Measurements from ENCODE around the gene CEP72.

DNA sequence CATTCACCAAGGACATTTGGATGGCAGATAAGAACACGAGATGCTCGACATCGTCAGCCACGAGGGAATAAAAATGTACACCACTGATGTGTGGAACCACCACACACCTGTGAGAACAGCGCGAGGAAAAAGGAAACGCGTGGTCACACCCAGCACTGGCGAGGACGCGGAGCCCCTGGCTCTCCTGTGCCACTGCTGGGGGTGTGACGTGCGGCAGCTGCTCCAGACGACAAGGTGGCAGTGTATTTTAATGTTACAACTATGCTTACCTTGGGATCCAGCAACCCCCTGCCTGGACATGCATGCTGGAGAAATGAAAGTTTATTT lies 13.6 kb upstream of the CEP72 start:
- TF ChIP-seq, protein P1, sequence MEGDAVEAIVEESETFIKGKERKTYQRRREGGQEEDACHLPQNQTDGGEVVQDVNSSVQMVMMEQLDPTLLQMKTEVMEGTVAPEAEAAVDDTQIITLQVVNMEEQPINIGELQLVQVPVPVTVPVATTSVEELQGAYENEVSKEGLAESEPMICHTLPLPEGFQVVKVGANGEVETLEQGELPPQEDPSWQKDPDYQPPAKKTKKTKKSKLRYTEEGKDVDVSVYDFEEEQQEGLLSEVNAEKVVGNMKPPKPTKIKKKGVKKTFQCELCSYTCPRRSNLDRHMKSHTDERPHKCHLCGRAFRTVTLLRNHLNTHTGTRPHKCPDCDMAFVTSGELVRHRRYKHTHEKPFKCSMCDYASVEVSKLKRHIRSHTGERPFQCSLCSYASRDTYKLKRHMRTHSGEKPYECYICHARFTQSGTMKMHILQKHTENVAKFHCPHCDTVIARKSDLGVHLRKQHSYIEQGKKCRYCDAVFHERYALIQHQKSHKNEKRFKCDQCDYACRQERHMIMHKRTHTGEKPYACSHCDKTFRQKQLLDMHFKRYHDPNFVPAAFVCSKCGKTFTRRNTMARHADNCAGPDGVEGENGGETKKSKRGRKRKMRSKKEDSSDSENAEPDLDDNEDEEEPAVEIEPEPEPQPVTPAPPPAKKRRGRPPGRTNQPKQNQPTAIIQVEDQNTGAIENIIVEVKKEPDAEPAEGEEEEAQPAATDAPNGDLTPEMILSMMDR (IDR thresholded peaks at IDR 0.05), result no peak
- TF ChIP-seq EP300 (IDR thresholded peaks at IDR 0.05) (no peak), POLR2A (IDR thresholded peaks at IDR 0.05) (no peak)
